Colonic mucosa (tissue), 4 donors: Measurements from ENCODE around the gene SMIM41. TPM values are rescaled to one million over a fixed set of nuclear protein-coding genes. Genes with fewer than 3 reads are reported as not detected.

ENCODE experiments used
- DNase-seq: peaks from one replicate; pipeline ENCODE4 v3.0.0-alpha.2; 2020
- H3K27ac ChIP-seq: fragments of 200-600 bp; one replicate; pipeline ENCODE4 v1.8.0; 2021
- H3K27me3 ChIP-seq: fragments of 200-600 bp; one replicate; pipeline ENCODE4 v1.8.0; 2021
- H3K36me3 ChIP-seq: fragments of 200-600 bp; one replicate; pipeline ENCODE4 v1.8.0; 2021
- H3K4me1 ChIP-seq: fragments of 200-600 bp; one replicate; pipeline ENCODE4 v1.8.0; 2021; ENCODE audit warnings: mild to moderate bottlenecking
- H3K4me3 ChIP-seq: fragments of 200-600 bp; one replicate; pipeline ENCODE4 v1.8.0; 2021
- H3K9ac ChIP-seq, 2 donors: one replicate each; pipeline ENCODE4 v1.7.0; 2013; ENCODE audit warnings: control low read depth in 2 of 2, low read depth in 2 of 2, low read length in 2 of 2
- H3K9me3 ChIP-seq: fragments of 200-600 bp; one replicate; pipeline ENCODE4 v1.8.0; 2021
- intact Hi-C: fragments of 100-400 bp; cut with DNase I; formaldehyde crosslinking; loops from one replicate; pipeline ENCODE4 v1.14.1; 2022
- total RNA-seq, 2 donors: library from RNA; stranded (reverse); fragmentation: NEBNext Ultra II Directional in 1 of 2; extraction: Animal tissue kit (Norgen Biotek cat#: 25700) in 1 of 2; gene quantifications; one replicate each; pipeline ENCODE4 v1.2.1, GENCODE V29; 2021
- TF ChIP-seq, protein P1 (sequence below): fragments of 200-600 bp; IDR thresholded peaks from one replicate; pipeline ENCODE4 v1.8.0; 2022; ENCODE audit warnings: antibody characterized with exemption, mild to moderate bottlenecking
- donor health status: healthy.
- donor health status: DM: no; HTN: no; CAD: no.
- donor health status: DM: no; HTN: no; CAD: no.

The SMIM41 gene
- total RNA-seq, 2 donors from 2014 or later = 0.30 to 0.58 TPM

DNA sequence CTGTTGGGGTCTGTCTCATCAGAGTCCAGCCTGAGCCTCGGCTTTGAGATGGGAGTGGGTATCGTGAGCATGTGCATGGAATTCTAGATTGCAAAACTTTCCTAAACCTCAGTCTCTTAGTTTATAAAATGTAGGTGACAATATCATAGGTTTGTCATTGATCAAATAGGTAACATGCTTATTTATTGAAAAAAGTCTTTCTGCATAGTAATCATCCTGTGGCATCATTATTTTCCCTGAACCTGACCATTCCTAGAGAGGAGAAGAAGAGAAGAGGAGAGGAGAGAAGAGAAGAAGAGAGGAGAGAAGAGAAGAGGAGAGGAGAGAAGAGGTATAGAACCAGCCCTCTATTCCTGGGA lies 4.1 kb downstream of the SMIM41 start:
- intact Hi-C loops = loop anchor here (1.0 kb wide), 1 partner anchor 58 kb away; no protein-coding TSS in a partner anchor
- Histone ChIP-seq H3K4me1 (no peaks in the 10 kb centered on the region), H3K9ac (no peak overlapping the region), H3K27ac (no peak overlapping the region), H3K27me3 (no peaks in the 10 kb centered on the region), H3K36me3 (no peaks in the 10 kb centered on the region), H3K9me3 (no peaks in the 10 kb centered on the region), H3K4me3 (no peak overlapping the region)
- no peak for DNase-seq
- TF ChIP-seq, protein P1, sequence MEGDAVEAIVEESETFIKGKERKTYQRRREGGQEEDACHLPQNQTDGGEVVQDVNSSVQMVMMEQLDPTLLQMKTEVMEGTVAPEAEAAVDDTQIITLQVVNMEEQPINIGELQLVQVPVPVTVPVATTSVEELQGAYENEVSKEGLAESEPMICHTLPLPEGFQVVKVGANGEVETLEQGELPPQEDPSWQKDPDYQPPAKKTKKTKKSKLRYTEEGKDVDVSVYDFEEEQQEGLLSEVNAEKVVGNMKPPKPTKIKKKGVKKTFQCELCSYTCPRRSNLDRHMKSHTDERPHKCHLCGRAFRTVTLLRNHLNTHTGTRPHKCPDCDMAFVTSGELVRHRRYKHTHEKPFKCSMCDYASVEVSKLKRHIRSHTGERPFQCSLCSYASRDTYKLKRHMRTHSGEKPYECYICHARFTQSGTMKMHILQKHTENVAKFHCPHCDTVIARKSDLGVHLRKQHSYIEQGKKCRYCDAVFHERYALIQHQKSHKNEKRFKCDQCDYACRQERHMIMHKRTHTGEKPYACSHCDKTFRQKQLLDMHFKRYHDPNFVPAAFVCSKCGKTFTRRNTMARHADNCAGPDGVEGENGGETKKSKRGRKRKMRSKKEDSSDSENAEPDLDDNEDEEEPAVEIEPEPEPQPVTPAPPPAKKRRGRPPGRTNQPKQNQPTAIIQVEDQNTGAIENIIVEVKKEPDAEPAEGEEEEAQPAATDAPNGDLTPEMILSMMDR = no peak

DNA sequence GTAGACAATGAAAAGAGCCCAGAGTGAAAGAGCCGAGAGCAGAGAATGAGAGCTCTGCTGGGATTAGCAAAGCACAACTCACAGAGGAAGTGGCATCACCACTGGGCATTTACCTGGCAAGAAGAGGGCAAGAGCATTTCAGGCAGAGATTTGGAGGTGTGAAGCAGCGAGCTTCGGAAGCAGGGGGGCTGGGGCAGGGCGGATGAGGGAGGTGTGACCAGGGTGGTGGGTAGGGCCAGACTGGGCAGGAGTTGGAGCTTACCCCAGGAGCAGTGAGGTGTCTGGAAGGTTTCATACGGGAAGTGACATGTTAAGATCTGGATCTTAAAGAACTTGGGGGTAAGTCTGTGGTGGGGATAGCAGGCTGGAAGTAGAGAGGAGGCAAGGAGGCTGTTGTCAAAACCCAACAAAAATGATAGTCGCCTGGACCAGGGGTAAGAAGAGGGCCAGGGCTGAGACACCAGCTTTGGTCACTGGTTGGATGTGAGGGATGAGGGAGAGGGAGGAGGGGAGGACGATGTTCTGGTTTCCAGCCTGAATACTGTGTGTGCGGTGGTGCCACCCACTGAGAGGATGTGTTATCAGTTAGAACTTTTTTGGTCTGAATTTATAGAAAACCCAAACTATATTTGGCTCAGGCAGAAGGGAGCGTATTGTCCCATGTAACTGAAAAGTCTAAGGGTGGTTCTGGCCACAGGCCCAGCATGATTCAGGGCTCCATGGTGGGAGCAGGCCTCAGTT lies 5.2 kb downstream of the SMIM41 start:
- intact Hi-C loops = no loop called here
- H3K27me3 ChIP-seq = no peaks in the 10 kb centered on the region
- no peak overlapping the region for H3K27ac ChIP-seq
- no peaks in the 10 kb centered on the region for H3K36me3 ChIP-seq
- no peak for DNase-seq
- TF ChIP-seq, protein P1 = no peak
- H3K9ac ChIP-seq = no peak overlapping the region
- H3K4me1 ChIP-seq = no peaks in the 10 kb centered on the region
- no peaks in the 10 kb centered on the region for H3K9me3 ChIP-seq
- H3K4me3 ChIP-seq = no peak overlapping the region

DNA sequence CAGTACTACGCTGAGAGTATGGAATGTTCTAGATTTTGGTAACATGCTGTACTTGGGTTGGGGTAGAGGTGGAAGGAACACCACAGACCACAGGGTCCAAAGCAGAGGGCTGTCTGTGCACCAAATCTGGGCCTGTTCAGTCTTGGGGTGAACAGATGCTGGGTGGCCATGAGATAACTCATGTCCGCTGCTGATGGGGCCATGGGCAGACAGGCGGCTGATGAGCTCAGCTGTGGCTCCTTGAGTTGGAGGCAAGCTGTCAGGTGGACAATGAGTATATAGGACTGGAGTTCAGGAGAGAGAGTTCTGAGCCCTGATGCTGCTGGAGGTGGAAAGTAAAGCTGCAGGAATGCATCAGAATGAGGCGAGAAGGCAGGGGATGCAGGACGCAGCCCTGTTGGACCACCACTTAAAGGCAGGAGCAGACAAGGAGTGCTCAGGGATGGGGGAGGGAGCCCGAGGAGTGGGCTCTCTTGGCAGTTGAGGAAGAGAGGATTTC lies 6.2 kb downstream of the SMIM41 start:
- Histone ChIP-seq H3K27me3 (no peaks in the 10 kb centered on the region), H3K36me3 (no peaks in the 10 kb centered on the region), H3K9ac (peak overlapping the region in 1 of 2 donors; percentile 52), H3K4me3 (no peak overlapping the region), H3K27ac (no peak overlapping the region), H3K9me3 (no peaks in the 10 kb centered on the region), H3K4me1 (no peaks in the 10 kb centered on the region)
- TF ChIP-seq, protein P1 = no peak
- intact Hi-C loops = no loop called here
- no peak for DNase-seq

DNA sequence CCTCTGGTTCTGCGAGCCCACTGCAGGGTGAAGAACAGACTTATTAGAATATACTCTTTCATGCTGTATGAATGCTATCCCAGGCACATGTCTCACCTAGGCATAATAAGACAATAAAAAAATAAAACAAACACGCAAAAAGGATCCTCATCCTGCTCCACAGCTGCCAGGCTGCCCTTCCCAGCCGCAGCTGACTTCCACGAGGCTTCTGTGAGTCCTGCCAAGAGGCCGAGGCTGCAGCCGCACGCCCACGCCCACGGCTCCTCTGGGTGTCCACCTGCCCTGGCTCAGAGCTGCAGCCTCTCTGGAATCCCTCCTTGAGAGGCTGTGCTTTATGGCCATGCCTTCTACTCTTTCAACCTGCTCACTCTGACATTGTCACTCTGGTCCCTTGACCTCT lies 6.9 kb downstream of the SMIM41 start:
- TF ChIP-seq, protein P1 = no peak
- no peak for DNase-seq
- H3K4me3 ChIP-seq = no peak overlapping the region
- no peak overlapping the region for H3K27ac ChIP-seq
- H3K4me1 ChIP-seq = no peaks in the 10 kb centered on the region
- no peaks in the 10 kb centered on the region for H3K9me3 ChIP-seq
- H3K9ac ChIP-seq = peak overlapping the region in 1 of 2 donors; percentile 52
- intact Hi-C loops = no loop called here
- H3K27me3 ChIP-seq = no peaks in the 10 kb centered on the region
- no peaks in the 10 kb centered on the region for H3K36me3 ChIP-seq

DNA sequence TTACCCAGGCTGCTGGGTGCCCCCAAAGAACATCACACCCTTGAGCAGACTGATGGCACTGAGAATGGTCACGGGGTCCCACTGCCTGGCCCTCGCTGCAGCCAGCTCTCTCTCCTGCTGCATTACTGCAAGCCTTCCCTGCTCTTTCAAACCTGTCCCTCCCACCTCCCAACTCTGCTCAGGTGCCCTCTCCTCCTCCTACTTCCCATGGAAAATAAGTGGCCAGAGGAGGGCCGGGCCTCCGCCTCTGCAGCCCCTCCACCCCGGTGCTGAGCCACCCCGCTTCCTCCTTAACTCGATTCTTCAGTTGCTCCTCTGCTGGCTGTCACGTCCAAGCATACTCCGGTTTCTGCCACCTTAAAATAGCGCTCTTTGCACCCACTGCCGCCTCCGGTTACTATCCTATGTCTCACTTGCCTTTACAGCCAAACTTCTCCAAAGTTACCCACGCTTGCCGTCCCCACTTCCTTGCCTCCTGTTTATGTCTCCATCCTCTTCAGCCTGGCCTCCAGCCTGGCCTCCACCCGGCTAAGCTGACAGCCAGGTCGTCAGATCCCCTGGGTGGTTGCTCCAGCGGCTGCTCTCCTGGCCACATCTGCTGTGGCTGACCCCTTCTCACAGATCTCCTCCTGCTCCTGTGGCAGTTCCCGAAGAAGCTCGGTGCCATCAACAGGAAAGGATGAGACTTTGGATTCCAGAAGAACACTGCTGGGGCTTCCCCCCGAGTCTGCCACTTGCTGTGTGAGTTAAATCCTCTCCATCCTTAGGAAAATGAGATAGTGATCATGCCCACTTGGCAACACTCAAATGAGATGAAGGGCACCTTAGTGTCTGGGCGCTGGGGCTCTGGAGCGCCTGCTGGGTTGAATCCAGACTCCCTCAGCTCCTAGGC lies 7.7 kb downstream of the SMIM41 start:
- intact Hi-C loops = no loop called here
- no peak overlapping the region for H3K4me3 ChIP-seq

More for the DNA sequence above, 7.7 kb downstream of the SMIM41 start:
- no peak overlapping the region for H3K9ac ChIP-seq
- H3K27ac ChIP-seq = no peak overlapping the region
- H3K36me3 ChIP-seq = no peaks in the 10 kb centered on the region
- H3K27me3 ChIP-seq = no peaks in the 10 kb centered on the region
- H3K9me3 ChIP-seq = no peaks in the 10 kb centered on the region
- TF ChIP-seq, protein P1 = no peak
- DNase-seq = no peak
- H3K4me1 ChIP-seq = no peaks in the 10 kb centered on the region
